Measurements from ENCODE around the gene HSCB. TPM values are rescaled to one million over a fixed set of nuclear protein-coding genes. Genes with fewer than 3 reads are reported as not detected.

Gene HSCB
- total RNA-seq, 1 experiment from 2014 or later: 21.2 TPM

DNA sequence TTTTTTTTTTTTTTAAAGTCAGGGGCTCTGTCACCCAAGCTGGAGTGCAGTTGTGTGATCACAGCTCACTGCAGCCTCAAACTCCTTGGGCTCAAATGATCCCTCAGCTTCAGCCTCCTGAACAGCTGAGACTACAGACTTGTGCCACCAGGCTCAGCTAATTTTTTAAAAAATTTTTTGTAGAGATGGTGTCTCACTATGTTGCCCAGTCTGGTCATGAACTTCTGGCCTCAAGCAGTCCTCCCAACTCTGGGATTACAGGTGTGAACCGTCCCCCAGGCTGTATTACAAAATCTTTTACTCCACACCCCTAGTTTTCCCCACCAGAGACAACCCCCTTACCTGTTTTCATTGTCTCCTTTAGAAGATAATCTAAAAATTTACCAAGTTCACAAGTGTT lies 32.5 kb downstream of the HSCB start:
- no peak overlapping the region for H3K18ac ChIP-seq (ENCODE audit: insufficient read length, low read depth, low read length)
- H3K4me2 ChIP-seq (ENCODE audit: insufficient read depth, insufficient read length, low read length): no peak overlapping the region
- H3K4me3 Mint-ChIP-seq: peak overlapping the region; percentile 55 to 80; a peak in 3 of 5 replicates
- no peak overlapping the region for H2AK5ac ChIP-seq (ENCODE audit: insufficient read length, low read length)
- H4K8ac ChIP-seq (replicated peaks; ENCODE audit: insufficient read length, low read depth, low read length): no peak overlapping the region
- H3K9me3 Mint-ChIP-seq: peaks cover 0 to 6% of the 10 kb centered on the region in 2 experiments; a peak in 3 of 5 replicates
- no peak overlapping the region for H3T11ph ChIP-seq (ENCODE audit: low read length)
- H2BK15ac ChIP-seq (ENCODE audit: low read depth, low read length): no peak overlapping the region
- H3K4ac ChIP-seq (ENCODE audit: low read depth, low read length): no peak overlapping the region
- H2BK120ac ChIP-seq (ENCODE audit: low read depth, low read length, poor library complexity, severe bottlenecking): no peak overlapping the region
- H3K4me1 ChIP-seq (ENCODE audit: insufficient read depth, low read length): no peaks in the 10 kb centered on the region
- peaks cover 9 to 12% of the 10 kb centered on the region in 2 experiments for H3K4me1 Mint-ChIP-seq
- TF ChIP-seq, protein P1, sequence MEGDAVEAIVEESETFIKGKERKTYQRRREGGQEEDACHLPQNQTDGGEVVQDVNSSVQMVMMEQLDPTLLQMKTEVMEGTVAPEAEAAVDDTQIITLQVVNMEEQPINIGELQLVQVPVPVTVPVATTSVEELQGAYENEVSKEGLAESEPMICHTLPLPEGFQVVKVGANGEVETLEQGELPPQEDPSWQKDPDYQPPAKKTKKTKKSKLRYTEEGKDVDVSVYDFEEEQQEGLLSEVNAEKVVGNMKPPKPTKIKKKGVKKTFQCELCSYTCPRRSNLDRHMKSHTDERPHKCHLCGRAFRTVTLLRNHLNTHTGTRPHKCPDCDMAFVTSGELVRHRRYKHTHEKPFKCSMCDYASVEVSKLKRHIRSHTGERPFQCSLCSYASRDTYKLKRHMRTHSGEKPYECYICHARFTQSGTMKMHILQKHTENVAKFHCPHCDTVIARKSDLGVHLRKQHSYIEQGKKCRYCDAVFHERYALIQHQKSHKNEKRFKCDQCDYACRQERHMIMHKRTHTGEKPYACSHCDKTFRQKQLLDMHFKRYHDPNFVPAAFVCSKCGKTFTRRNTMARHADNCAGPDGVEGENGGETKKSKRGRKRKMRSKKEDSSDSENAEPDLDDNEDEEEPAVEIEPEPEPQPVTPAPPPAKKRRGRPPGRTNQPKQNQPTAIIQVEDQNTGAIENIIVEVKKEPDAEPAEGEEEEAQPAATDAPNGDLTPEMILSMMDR (conservative IDR thresholded peaks at IDR 0.05): no peak
- H4K20me1 ChIP-seq (ENCODE audit: control insufficient read depth, insufficient read depth, insufficient read length): no peaks in the 10 kb centered on the region
- peaks cover 19 to 45% (median 41%) of the 10 kb centered on the region in 3 experiments; a peak in 6 of 7 replicates for H3K36me3 Mint-ChIP-seq (ENCODE audit: insufficient read depth in 1 of 3, low read depth in 3 of 3)
- DNase-seq: no peak
- H3K79me2 ChIP-seq (ENCODE audit: insufficient read depth, low read length): no peaks in the 10 kb centered on the region; the same call in 1 of the 2 replicates
- no peaks in the 10 kb centered on the region for H3K9me3 ChIP-seq (ENCODE audit: control insufficient read depth, low read depth, low read length)
- peaks cover 3% of the 10 kb centered on the region for H3K79me1 ChIP-seq (ENCODE audit: insufficient read depth, low read depth, low read length, poor library complexity, severe bottlenecking)
- no peak overlapping the region for H2BK20ac ChIP-seq (ENCODE audit: low read depth, low read length, poor library complexity, severe bottlenecking)
- no peak overlapping the region for H4K5ac ChIP-seq (ENCODE audit: insufficient read length, low read depth, low read length)
- no peak overlapping the region; a peak in 1 of 7 replicates for H3K27ac Mint-ChIP-seq
- H3K27ac ChIP-seq (ENCODE audit: insufficient read length, low read depth, low read length): no peak overlapping the region
- H3K14ac ChIP-seq (ENCODE audit: insufficient read depth, low read length): no peak overlapping the region
- H3K27me3 Mint-ChIP-seq (ENCODE audit: low read depth): no peaks in the 10 kb centered on the region
- no peaks in the 10 kb centered on the region for H3K23me2 ChIP-seq (ENCODE audit: insufficient read length, low read depth, low read length, poor library complexity, severe bottlenecking)
- H2BK5ac ChIP-seq (ENCODE audit: insufficient read length, low read length): no peak overlapping the region
- H3K56ac ChIP-seq (ENCODE audit: insufficient read length, low read depth, low read length): no peak overlapping the region
- no peaks in the 10 kb centered on the region for H3K27me3 ChIP-seq (ENCODE audit: insufficient read depth, low read length)
- H3K23ac ChIP-seq (ENCODE audit: insufficient read length, low read depth, low read length): no peak overlapping the region
- H3K9ac ChIP-seq (ENCODE audit: extremely low read depth, insufficient read length, low read length): no peak overlapping the region
- WGBS (ENCODE audit: extremely low coverage, insufficient read length, low lambda C conversion rate): no CpG with 5 or more reads among the region's 1 CpG
- H2AFZ ChIP-seq (ENCODE audit: low read length): no peak overlapping the region
- H2BK12ac ChIP-seq (ENCODE audit: insufficient read length, low read depth, low read length): no peak overlapping the region
- no peak overlapping the region for H4K91ac ChIP-seq (ENCODE audit: insufficient read length, low read depth, low read length)
